Stimulated activated naive CD8-positive, alpha-beta T cell treated with anti-CD3 and anti-CD28 coated beads, Interleukin-15, amount 100 ng/mL, for 72 hours (primary cell): ENCODE measurements around the gene PPM1E.

ENCODE experiments used
- ATAC-seq: fragments of 150-1000 bp; cut with Tn5 transposase; 2 replicates; pipeline ENCODE4 v1.10.0; 2021; ENCODE audit warnings: mild to moderate bottlenecking, moderate library complexity
- DNase-seq, 2 donors: peaks; one replicate each; pipeline ENCODE4 v3.0.0; 2021 to 2022
- H3K27ac Mint-ChIP-seq, 2 donors: one replicate each; pipeline ENCODE4 v1.8.0; 2022; ENCODE audit warnings: mild to moderate bottlenecking in 2 of 2, mixed read lengths in 2 of 2, moderate library complexity in 2 of 2
- H3K27me3 Mint-ChIP-seq: one replicate; pipeline ENCODE4 v1.8.0; 2022; ENCODE audit warnings: mixed read lengths
- H3K4me1 Mint-ChIP-seq: one replicate; pipeline ENCODE4 v1.8.0; 2022; ENCODE audit warnings: mild to moderate bottlenecking, mixed read lengths
- H3K4me3 Mint-ChIP-seq, 2 donors: one replicate each; pipeline ENCODE4 v1.8.0; 2022; ENCODE audit warnings: mild to moderate bottlenecking in 2 of 2, mixed read lengths in 2 of 2, moderate library complexity in 1 of 2
- H3K9me3 Mint-ChIP-seq, 2 donors: one replicate each; pipeline ENCODE4 v1.8.0; 2022; ENCODE audit warnings: mixed read lengths in 2 of 2

The PPM1E gene

GRCh38 chr17:58980706-58981481 is 225.2 kb downstream of the PPM1E start:
- Mint-ChIP-seq H3K27ac (peak overlapping the region in 1 of 2 donors; percentile 27), H3K4me1 (no peaks in the 10 kb centered on the region), H3K27me3 (no peaks in the 10 kb centered on the region), H3K4me3 (no peak overlapping the region), H3K9me3 (no peaks in the 10 kb centered on the region)
- no peak for ATAC-seq
- DNase-seq: no peak

- no peaks in the 10 kb centered on the region for H3K9me3 Mint-ChIP-seq
- peaks cover 6% of the 10 kb centered on the region for H3K4me1 Mint-ChIP-seq
- no peak overlapping the region for H3K27ac Mint-ChIP-seq
- no peak overlapping the region for H3K4me3 Mint-ChIP-seq
- no peaks in the 10 kb centered on the region for H3K27me3 Mint-ChIP-seq
- no peak for ATAC-seq
- DNase-seq: no peak
These were observed 227.0 kb downstream of the PPM1E start for GRCh38 chr17:58982626-58983025.

GRCh38 chr17:58985367-58985766 is 229.7 kb downstream of the PPM1E start:
- Mint-ChIP-seq H3K4me1 (peaks cover 6% of the 10 kb centered on the region), H3K9me3 (no peaks in the 10 kb centered on the region), H3K4me3 (no peak overlapping the region), H3K27ac (no peak overlapping the region), H3K27me3 (no peaks in the 10 kb centered on the region)
- no peak for ATAC-seq
- DNase-seq: no peak

- no peak for ATAC-seq
- no peak overlapping the region for H3K27ac Mint-ChIP-seq
- H3K27me3 Mint-ChIP-seq: no peaks in the 10 kb centered on the region
- H3K4me1 Mint-ChIP-seq: peaks cover 6% of the 10 kb centered on the region
- H3K9me3 Mint-ChIP-seq: no peaks in the 10 kb centered on the region
- H3K4me3 Mint-ChIP-seq: no peak overlapping the region
- no peak for DNase-seq
These were observed 230.3 kb downstream of the PPM1E start for GRCh38 chr17:58985971-58986370.

GRCh38 chr17:58989629-58990028 is 234.0 kb downstream of the PPM1E start:
- H3K4me1 Mint-ChIP-seq: peaks cover 18% of the 10 kb centered on the region
- H3K27me3 Mint-ChIP-seq: no peaks in the 10 kb centered on the region
- H3K4me3 Mint-ChIP-seq: no peak overlapping the region
- ATAC-seq (no peak), DNase-seq (no peak)
- H3K27ac Mint-ChIP-seq: no peak overlapping the region
- no peaks in the 10 kb centered on the region for H3K9me3 Mint-ChIP-seq

- Mint-ChIP-seq H3K4me3 (no peak overlapping the region), H3K9me3 (no peaks in the 10 kb centered on the region), H3K4me1 (peaks cover 12% of the 10 kb centered on the region), H3K27ac (no peak overlapping the region), H3K27me3 (no peaks in the 10 kb centered on the region)
- ATAC-seq (no peak), DNase-seq (no peak)
These were observed 236.2 kb downstream of the PPM1E start for GRCh38 chr17:58991718-58992331.

- peaks cover 12% of the 10 kb centered on the region for H3K4me1 Mint-ChIP-seq
- no peak for DNase-seq
- H3K27ac Mint-ChIP-seq: peak overlapping the region in 1 of 2 donors; percentile 27
These were observed 237.7 kb downstream of the PPM1E start for GRCh38 chr17:58993311-58993710.

GRCh38 chr17:58995247-58995940 is 239.7 kb downstream of the PPM1E start:
- peaks cover 12% of the 10 kb centered on the region for H3K4me1 Mint-ChIP-seq
- no peaks in the 10 kb centered on the region for H3K9me3 Mint-ChIP-seq
- ATAC-seq: no peak
- H3K27ac Mint-ChIP-seq: peak overlapping the region in 1 of 2 donors; percentile 8
- no peaks in the 10 kb centered on the region for H3K27me3 Mint-ChIP-seq
- no peak for DNase-seq
- no peak overlapping the region for H3K4me3 Mint-ChIP-seq

More at GRCh38 chr17:58993311-58993710, 237.7 kb downstream of the PPM1E start:
- no peak overlapping the region for H3K4me3 Mint-ChIP-seq
- no peak for ATAC-seq
- H3K27me3 Mint-ChIP-seq: no peaks in the 10 kb centered on the region
- no peaks in the 10 kb centered on the region for H3K9me3 Mint-ChIP-seq

GRCh38 chr17:58996968-58997367 is 241.3 kb downstream of the PPM1E start:
- Mint-ChIP-seq H3K27ac (no peak overlapping the region), H3K4me1 (peaks cover 28% of the 10 kb centered on the region), H3K4me3 (no peak overlapping the region), H3K9me3 (no peaks in the 10 kb centered on the region), H3K27me3 (no peaks in the 10 kb centered on the region)
- no peak for ATAC-seq
- no peak for DNase-seq

- no peaks in the 10 kb centered on the region for H3K27me3 Mint-ChIP-seq
- H3K4me3 Mint-ChIP-seq: no peak overlapping the region
- H3K4me1 Mint-ChIP-seq: peaks cover 26% of the 10 kb centered on the region
- no peak overlapping the region for H3K27ac Mint-ChIP-seq
- no peaks in the 10 kb centered on the region for H3K9me3 Mint-ChIP-seq
- DNase-seq: no peak
- no peak for ATAC-seq
These were observed 242.3 kb downstream of the PPM1E start for GRCh38 chr17:58997756-58998553.

- Mint-ChIP-seq H3K27me3 (no peaks in the 10 kb centered on the region), H3K9me3 (no peaks in the 10 kb centered on the region), H3K4me1 (peaks cover 19% of the 10 kb centered on the region), H3K4me3 (no peak overlapping the region), H3K27ac (no peak overlapping the region)
- DNase-seq: no peak
- ATAC-seq: no peak
These were observed 243.2 kb downstream of the PPM1E start for GRCh38 chr17:58998871-58999270.

- DNase-seq: no peak
- no peak overlapping the region for H3K27ac Mint-ChIP-seq
- no peaks in the 10 kb centered on the region for H3K9me3 Mint-ChIP-seq
- H3K4me3 Mint-ChIP-seq: no peak overlapping the region
- ATAC-seq: no peak
- peaks cover 19% of the 10 kb centered on the region for H3K4me1 Mint-ChIP-seq
- H3K27me3 Mint-ChIP-seq: no peaks in the 10 kb centered on the region
These were observed 243.8 kb downstream of the PPM1E start for GRCh38 chr17:58999500-58999899.

- no peaks in the 10 kb centered on the region for H3K27me3 Mint-ChIP-seq
- no peaks in the 10 kb centered on the region for H3K9me3 Mint-ChIP-seq
- H3K4me1 Mint-ChIP-seq: peaks cover 19% of the 10 kb centered on the region
- H3K4me3 Mint-ChIP-seq: no peak overlapping the region
- ATAC-seq: no peak
- no peak for DNase-seq
- H3K27ac Mint-ChIP-seq: no peak overlapping the region
These were observed 244.4 kb downstream of the PPM1E start for GRCh38 chr17:59000022-59000421.

- no peaks in the 10 kb centered on the region for H3K9me3 Mint-ChIP-seq
These were observed 245.6 kb downstream of the PPM1E start for GRCh38 chr17:59001158-59001814.

GRCh38 chr17:59002126-59002525 is 246.5 kb downstream of the PPM1E start:
- Mint-ChIP-seq H3K4me3 (peak overlapping the region in 1 of 2 donors; percentile 83), H3K9me3 (no peaks in the 10 kb centered on the region), H3K27me3 (no peaks in the 10 kb centered on the region), H3K27ac (no peak overlapping the region), H3K4me1 (peaks cover 19% of the 10 kb centered on the region)
- ATAC-seq (no peak), DNase-seq (no peak)

More at GRCh38 chr17:59001158-59001814, 245.6 kb downstream of the PPM1E start:
- Mint-ChIP-seq H3K27ac (peak overlapping the region; percentile 81 to 92), H3K4me1 (peaks cover 19% of the 10 kb centered on the region), H3K4me3 (peak overlapping the region; percentile 83 to 92), H3K27me3 (no peaks in the 10 kb centered on the region)
- peak; percentile 100 for ATAC-seq
- peak; percentile 59 to 80 for DNase-seq
